GM12864 (cell line): Measurements from ENCODE around the gene MRE11.

Source experiments
- DNase-seq: peaks from one replicate; pipeline ENCODE4 v3.0.0-alpha.2; 2011; ENCODE audit warnings: low read depth
- H3K4me3 ChIP-seq: 2 replicates; pipeline ENCODE4 v1.5.1; 2011; ENCODE audit warnings: mild to moderate bottlenecking, low read depth, low read length, control low read depth
- TF ChIP-seq, protein P1 (sequence below): IDR thresholded peaks from 2 replicates; pipeline ENCODE4 v1.5.1; 2011; ENCODE audit warnings: low read depth, mild to moderate bottlenecking, moderate library complexity, low read length, control low read depth, inconsistent platforms; ENCODE audit errors: missing control alignments

Gene MRE11

DNA sequence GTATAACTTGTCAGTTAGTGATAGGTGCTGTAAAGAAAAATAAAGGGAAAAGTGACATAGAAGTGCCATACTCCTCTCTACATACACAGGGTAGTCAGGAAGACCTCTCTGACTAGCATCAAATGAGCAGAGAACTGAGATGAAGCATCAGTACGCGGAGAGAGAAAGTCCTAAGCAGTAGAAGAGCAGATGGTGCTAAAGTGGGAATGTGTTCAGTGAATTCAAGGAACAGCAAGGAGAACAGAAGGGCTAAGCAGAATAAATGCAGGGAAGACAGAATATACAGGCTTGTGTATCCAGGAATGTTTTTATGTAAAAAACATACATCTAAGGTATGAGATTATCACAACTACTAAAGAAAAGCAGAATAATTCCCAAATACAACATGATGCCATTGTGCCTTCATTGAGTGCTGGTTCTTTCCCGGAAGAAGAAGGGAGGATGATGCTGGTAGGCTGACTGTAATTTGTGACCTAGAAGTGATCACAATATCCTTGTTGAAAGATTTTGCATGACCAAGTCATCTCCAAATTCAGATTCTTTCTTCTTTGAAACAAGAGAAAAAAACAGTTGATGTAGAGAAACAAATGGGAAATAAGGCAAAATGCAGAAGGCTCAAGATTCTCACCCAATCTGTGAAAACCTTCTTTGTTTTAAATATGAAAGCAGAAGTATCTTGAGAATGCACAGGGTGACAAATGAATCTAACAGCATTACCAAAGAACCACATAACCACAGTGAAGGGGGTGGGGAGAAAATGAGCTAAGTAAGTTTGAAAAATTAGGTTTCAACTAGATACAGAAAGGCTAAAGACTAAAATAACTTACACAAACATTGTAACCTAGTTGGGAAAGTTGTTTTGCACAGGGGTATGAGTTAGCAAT lies 20.5 kb downstream of the MRE11 start:
- TF ChIP-seq, protein P1, sequence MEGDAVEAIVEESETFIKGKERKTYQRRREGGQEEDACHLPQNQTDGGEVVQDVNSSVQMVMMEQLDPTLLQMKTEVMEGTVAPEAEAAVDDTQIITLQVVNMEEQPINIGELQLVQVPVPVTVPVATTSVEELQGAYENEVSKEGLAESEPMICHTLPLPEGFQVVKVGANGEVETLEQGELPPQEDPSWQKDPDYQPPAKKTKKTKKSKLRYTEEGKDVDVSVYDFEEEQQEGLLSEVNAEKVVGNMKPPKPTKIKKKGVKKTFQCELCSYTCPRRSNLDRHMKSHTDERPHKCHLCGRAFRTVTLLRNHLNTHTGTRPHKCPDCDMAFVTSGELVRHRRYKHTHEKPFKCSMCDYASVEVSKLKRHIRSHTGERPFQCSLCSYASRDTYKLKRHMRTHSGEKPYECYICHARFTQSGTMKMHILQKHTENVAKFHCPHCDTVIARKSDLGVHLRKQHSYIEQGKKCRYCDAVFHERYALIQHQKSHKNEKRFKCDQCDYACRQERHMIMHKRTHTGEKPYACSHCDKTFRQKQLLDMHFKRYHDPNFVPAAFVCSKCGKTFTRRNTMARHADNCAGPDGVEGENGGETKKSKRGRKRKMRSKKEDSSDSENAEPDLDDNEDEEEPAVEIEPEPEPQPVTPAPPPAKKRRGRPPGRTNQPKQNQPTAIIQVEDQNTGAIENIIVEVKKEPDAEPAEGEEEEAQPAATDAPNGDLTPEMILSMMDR: no peak
- no peak overlapping the region for H3K4me3 ChIP-seq
- peak; percentile 81 for DNase-seq

DNA sequence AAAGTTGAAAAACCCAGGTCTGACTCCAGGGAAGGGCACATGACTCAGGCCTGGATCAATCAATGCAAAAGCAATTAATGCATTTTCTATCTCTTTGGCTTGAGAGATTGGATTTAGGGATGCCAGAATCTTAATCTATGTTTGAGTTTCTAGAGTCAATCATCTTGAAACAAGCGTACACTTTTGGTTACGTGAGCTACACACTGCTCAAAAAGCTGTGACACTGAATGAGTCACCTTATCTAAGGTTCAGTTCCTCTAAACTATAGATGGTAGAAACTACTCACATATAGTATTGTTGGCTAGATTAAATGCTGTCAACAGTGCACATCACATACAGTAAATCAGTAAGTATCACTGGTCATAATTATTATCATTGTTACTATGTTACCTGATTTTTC lies 24.2 kb downstream of the MRE11 start:
- peak; percentile 49 for DNase-seq
- no peak overlapping the region for H3K4me3 ChIP-seq
- TF ChIP-seq, protein P1: no peak

DNA sequence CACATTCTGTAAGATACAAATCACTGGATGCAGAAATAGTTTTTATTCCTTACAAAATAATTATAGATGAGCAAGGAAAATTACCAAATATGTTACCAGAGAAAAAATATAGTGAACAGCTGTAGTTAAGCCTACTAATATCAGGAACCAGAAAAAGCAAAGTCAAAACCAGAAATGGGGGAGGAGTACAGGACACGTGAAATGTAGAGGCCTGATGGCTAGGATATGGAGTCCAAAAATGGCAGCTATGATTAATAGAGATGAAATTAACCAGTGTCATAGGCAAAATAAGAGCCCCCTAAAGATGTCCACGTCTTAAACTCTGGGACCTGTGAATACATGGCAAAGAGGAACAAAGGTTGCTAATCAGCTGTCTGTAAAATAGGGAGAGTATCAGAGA lies 34.1 kb downstream of the MRE11 start:
- TF ChIP-seq, protein P1: no peak
- H3K4me3 ChIP-seq: no peak overlapping the region
- DNase-seq: no peak

DNA sequence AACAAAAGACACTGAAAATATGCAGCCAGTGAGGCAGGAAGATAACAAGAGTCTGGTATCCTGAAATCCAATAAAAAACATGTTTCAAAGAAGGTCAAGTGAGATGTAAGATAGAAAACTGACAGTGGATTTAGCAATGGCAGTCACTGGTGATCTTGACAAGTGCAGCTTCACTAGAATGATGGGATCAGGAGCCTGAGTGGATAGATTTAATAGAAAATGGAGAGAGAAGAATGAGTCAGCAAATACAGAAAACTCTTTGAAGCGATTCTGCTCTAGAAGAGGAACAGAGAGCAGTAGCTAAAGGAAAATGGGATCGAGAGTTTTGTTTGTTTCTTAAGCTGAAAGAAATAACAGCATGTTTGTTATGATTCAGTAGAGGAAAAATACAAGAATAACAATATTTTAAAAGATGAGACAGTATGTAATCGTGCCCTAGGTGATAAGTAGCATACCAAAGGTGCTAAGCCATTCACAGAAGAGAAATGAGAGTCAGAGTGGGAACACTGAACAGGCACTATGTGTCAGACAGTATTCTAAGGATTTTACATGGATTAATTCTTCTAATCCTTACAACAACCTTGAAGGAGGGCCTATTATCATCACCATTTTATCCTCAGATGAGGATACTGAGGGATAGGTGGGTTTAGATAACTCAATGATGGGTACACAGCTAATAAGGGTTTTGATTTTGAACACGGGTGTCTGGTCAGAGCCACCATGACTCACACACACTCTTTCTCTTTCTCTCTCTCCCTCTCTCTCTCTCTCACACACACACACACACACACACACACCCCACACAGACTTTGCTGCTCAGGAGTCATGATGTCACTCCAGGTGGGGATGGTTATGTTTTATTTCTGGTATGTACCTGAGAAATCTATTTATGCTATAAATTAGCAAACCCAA lies 36.3 kb downstream of the MRE11 start:
- no peak overlapping the region for H3K4me3 ChIP-seq
- TF ChIP-seq, protein P1: no peak

DNA sequence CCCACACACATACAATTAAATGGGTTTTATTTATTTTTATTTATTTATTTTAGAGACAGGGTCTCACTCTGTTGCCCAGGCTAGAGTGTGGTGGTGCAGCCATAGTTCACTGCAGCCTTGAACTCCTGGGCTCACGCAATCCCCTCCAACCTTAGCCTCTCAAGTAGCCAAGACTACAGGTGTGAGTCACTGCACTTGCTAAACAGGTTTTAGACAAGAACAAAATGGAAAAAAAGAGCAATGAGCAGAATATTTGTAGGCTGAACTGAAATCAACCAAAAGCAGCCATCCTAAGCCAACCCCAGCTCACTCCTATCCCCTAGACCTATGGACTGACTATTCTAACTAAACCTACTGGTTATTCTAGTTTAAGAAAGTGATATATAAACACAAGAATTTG lies 37.8 kb downstream of the MRE11 start:
- DNase-seq: no peak
- H3K4me3 ChIP-seq: no peak overlapping the region
- TF ChIP-seq, protein P1: no peak

More for the DNA sequence above, 36.3 kb downstream of the MRE11 start:
- DNase-seq: no peak

DNA sequence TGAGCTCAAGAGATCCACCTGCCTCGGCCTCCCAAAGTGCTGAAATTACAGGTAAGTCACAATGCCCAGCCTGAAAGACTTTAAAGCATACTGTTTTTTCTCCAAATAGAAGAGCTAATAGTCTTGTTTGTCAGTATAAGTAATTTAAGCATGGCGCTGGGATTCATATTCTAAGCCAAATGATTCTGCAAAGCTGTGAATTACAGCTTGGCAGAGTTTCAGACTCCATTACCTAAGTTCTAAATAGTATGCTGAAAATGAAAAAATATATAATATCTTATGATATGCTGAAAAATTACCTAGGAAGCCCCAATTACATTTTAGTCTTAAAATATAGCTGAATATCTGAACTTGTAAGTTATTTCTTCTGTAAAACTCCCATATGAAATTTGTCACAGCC lies 39.3 kb downstream of the MRE11 start:
- H3K4me3 ChIP-seq: no peak overlapping the region
- TF ChIP-seq, protein P1: no peak
- DNase-seq: no peak
